ENCODE data around the gene SLC7A6.

The SLC7A6 gene

DNA sequence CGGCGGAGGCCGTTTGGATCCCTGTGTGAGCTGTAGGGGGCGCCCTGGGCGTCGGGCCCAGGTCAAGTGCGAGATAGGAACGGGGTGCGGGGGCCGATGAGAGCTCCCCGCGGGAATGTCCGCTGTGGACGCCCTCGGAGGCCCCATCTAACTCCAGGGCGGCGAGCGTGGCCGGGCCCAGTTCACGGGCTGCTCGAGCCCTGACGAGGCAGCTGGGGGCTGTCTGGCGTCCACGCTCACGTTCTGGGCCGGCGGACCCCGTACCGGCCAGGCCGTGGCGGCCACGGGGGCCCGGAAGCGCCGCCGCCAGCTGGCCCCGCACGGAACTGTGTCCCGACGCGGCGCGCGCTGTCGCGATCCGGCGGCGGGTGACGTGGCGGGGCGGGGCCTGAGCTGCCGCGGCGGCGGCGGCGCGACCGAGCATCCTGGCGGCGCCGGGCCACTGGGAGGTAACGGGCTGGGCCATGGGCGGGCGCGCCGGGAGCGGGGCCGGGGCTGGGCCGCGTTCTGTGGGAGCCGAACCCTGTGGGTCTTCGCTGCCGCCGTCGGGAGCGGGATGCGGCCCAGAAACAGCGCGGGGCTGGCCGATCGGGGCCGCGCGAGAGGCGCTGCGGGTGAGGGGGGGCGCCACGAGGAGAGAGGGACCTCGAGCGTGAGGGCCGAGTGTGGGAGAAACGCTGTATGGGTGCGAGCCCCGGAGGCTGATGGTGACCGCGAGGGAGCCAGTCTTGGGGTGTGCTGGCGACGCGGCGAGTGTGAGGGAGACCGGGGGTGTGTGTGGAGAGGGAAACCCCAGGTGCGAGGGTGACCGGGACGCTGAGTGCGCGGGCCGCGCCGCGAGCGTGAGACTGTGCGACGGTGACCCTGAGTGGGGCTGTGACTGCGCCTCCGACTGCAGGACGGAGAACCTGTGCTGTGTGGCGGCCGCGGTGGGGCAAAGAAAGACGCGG lies at the start of gene SLC7A6:
Gene SLC7A6 (plus strand): TSS at position 399 of the 950 bp plus-strand sequence. CDS start 10,201 bp downstream, outside the sequence.
- peak; percentile 89 for DNase-seq

DNA sequence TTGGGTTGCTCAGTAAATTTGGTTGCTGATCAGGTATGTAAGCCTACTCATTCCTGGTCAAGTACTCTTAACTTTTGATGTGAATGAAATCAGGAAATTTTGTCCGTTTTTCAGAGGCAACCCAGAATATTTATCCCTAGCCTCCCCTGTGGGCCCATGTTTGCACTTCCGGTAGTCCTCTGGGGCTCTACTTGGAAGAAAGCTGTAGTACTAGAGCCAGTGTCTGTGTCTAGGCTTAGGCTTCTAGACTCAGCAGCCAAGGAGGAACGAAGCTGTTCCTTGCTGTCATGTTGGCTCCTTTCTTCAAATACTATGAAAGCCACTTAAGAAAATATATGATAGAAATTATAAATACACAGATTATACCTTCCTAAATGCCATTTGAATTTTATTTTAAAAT lies 49.6 kb upstream of the SLC7A6 start:
- DNase-seq: no peak

DNA sequence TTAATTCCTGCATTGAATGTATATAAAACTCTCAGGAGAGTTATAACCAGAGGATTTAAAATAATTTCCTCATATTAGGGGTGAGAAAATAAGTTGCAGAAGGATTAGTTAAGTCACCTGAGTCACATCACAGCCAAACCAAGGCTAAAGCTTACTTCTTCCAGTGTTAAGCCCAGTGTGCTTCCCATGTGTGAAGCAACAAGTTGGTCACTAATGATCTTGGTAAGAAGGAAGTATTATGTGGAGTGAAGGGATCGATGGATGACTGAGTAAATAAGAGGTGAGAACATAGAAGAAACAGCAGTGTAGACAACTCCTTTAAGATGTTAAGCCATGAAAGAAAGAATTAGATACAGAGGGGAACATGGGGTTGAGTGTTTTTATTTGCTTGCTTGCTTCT lies 49.0 kb upstream of the SLC7A6 start:
- no peak for DNase-seq

DNA sequence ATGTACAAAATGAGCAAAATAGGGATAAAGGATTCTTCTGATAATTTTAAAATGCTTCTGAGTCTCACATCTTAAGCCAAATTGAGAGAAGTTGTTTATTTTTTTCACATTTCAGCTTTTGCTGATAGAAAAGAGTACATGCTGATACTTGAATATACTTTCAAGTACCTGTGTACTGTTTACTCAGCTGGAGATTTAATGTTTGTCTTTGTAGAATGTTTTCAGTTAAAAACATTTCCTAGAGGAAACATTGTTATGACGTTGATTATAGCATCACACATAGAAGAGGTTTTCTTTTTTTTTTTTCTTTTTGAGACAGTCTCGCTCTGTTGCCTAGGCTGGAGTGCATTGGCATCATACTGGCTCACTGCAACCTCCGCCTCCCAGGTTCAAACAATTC lies 48.1 kb upstream of the SLC7A6 start:
- DNase-seq: no peak

DNA sequence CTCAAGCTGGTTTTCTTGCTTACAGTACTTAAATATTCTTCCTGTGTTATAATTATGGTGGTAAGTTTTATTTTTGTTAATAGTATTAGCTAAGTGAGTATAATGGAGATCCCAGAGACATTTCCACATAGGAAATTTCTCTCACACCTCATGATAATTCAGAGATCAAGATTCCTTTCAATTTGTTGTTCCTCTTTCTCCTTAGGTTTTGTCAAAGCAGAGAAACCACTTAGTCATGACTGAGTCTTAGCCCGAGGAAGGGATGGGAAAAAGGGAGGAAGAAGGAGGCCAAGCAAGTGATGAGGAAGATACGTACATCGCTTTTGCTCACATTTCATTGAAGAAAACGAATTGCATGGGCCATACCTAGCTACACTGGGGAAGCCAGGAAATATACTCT lies 46.8 kb upstream of the SLC7A6 start:
- DNase-seq: no peak

DNA sequence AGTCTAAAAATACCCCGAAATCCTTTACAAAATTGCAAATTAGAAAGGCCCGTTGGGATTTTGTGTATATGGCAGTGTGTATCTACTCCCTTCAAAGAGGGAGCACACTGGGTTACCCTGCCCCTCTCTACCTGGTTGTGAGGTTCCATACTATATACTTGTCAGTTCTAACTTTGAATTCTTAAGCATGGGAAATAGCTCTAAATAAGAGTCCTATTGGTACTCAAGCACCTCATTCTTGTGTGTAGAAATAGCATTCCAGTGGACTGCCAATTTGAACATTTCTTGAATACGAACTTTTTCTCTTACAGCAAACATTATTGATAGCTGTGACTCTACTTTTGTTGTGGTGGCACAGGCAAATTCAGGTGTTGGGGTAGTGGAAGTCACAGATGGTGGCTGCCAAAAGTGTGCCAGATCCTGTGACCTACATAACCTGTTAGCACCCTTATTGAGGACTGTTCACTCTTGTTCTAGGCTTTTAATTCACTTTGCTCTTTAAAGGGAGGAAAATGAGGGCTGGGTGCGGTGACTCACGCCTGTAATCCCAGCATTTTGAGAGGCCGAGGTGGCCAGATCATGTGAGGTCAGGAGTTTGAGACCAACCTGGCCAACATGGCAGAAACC lies 44.5 kb upstream of the SLC7A6 start:
- DNase-seq: no peak

DNA sequence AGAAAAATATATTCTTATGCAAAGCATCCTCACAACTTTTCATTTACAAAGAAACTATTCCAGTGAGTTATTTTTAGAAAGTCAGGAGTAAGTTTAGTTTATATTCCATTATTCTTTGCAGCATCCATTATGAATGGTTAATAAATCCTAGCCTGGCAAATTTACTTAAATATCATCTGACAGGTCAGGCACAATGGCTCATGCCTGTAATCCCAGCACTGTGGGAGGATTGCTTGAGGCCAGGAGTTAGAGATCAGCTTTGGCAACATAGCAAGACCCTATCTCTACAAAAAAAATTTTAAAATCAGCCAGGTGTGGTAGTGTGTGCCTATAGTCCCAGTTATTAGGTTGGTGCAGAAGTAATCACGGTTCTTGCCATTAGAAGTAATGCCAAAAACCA lies 41.3 kb upstream of the SLC7A6 start:
- no peak for DNase-seq

DNA sequence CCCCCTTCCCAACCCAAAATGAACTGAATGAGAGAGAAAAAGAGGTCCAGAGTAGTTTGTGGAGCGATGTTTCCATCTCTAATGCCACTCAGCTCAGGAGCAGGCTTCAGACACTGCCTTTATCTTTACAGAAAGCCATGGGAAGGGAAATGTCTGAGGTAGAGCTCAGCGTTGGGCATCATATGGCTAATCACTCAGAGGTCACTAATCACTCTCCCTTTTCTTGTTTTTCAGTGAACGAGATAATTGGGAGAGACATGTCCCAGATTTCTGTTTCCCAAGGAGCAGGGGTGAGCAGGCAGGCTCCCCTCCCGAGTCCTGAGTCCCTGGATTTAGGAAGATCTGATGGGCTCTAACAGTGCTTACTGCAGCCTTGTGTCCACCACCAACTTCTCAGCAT lies 38.2 kb upstream of the SLC7A6 start:
- no peak for DNase-seq

DNA sequence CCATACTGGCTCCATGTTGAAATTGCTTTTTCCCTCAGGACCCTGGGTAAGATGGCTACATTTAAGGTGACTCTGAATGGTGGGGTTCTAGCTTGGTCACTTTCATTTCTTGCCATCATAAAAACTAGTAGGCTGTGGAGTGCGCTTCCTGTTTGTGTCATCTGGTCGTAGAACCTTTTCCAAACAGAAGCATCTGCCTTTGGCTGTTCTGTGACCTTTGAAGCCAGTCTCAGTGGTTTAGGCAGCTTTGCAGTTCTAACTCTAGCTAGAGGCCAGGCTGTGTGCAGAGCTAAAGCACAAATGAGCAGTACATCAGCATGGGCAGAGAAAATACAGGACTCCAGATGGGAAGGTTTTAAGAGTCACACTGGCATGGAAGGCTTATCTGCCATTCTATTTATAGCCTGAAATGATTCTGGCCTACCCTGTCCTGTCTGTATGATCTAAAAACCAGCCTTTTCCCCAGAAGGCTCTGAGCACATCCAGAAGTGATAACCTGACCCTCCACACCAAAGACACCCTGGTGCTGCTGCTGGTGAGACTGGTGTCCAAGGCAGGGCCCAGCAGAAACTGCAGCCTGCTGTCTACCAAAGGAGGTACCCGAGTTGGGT lies 37.0 kb upstream of the SLC7A6 start:
- no peak for DNase-seq

DNA sequence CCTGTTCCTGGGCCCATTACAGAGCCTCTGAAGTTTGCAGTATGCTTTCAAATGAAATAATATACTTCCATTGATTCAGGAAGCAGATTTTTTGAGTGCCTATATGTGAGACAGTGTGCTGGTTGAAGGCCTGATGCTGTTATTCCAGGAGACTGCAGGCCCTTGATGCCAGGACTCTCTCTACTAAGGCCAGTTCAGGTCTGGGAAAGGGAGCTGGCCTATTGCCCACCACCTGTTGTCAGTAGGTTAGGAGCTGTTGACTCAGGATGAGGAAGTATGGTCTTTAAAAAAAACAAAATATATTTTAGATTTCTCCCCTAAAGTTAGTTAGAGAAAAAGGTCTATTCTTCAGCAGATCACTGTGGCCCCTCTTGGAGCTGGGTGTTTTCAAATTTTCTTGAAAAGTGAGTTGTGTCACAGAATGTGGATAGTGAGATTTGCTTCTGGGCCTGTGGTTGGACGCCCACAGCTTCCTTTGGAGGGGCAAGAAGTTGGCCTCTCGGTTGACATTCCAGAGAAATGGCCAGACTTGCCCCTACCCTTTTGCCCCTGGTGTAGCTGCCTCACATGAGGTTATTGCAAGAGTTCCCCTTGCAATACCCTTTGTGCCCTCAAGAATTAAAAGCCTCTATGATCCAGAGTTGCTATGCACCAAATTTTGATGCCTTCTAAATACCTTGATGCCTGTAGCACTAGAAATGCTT lies 36.3 kb upstream of the SLC7A6 start:
- DNase-seq: no peak

DNA sequence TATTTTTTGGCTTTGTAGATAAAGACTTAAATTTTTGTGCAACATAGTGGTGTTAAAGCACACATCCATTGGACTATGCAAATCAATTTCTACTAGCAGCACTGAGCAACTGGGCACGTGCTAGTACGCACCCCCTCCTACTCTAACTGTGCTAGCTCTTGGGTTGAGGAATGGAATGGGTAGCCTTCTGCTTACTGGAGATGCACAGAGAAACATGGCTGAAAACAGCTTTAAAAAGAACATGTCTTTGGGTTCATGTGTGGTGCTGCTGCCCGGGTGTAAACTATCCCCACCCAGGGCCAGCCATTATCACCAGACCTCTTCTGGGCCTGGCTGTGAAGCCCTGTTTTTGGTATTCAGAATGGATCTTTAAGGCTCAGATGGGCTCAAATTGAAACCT lies 35.7 kb upstream of the SLC7A6 start:
- DNase-seq: no peak

DNA sequence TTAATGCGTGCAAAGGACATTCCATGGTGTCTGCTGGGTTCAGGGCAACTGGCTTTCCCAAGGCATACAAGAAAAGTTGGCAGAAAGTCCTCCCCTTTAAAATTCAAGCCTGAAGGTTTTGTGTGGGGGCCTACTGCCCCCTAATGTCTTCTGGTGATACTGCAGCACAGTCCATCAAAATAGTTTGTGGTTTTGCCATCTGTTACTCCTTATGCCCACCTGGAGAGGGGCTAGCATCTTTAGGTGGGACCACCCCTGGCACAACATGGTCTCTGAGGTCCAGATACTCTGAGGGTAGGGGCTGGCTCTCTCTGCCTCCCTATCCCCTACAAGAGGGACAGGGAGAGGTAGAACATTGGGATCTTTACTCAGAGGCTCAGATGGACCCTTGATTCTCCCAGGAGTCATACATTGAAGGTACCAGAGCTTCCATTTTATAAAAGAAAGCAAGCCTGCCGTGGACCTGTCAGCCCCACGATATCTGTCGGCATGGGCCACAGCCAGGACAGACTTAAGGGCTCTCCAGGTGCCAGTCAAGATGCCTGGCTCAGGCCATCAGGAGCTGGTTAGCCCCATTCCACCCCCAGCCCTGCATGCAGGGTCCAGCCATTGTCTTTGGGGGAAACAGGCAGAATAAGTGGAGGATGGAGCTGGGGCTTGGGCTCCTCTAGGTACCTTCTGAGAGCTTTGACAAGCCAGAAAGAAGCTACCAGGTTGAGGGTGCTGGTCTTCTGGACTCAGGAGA lies 34.7 kb upstream of the SLC7A6 start:
- DNase-seq: peak; percentile 61

DNA sequence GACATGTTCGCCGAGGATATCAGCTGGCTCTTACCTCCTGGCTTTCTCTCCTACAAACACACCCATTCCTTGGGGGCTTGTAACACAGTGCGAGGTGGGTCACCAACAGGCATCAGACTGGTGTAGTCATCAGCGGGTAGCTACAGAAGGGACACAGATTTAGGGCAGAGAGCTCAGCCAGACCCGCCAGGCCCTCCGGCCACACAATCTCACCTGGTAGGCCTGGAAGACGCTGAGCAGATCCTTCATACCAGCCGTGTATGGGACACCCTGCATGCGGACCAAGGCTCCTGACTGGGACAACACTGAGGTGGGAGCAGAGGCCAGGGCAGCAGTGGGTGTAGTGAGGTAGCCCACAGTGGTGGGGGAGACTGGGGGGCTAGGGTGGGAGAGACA lies 34.2 kb upstream of the SLC7A6 start:
- DNase-seq: no peak

DNA sequence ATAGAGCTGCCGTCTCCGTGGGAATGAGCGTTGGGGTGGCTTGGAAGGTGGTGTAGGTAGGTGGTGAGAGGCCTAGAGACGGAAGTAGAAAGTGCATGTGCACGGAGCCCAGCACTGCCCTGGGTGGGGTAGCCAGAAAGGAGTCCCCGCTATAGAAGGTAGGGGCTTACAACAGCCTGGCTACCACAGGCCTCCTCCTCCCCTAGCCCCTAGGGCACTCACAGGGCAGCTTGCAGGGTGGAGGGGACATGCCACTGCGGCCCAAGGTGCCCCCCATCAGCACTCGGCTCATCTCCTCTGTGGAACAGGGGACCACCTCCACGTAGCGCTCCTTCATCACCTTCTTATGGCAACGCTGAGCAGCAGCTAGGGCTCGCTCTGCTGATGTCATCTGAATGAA lies 33.4 kb upstream of the SLC7A6 start:
- DNase-seq: peak; percentile 10

DNA sequence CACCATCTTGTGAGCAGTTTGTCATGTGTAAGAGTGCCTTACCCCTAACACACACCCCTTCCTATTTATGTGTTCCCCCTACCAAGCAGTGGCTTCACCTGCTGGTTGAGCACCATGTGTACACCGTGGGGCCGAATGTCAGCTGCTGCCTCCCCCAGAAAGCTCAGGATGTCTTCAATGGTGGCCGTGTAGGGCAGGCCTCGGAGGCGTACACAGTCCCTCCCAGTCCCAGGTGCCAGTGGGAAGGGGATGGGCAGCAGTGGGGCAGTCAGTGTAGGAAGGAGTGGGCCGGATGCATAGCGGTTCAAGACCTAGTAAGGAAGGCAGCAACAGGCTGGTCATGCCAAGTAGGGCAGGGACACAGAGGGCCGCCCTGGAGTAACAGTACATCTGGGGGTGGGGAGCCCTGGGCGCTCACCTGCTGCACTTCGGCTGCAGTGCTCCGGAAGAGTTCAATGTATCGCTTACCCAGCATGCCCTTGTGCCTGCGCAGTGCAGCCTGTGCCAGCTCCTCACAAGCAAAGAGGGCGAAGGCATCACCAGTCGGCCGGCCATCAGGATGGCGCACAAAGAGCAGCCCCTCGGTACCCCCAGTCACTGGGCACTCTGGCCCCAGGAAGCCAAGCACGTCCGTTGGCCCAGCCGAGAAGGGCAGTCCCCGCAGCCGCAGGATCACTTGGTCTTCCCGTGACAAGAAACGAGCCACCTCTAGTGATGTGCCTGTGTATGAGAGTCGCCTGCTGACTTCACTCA lies 32.8 kb upstream of the SLC7A6 start:
- no peak for DNase-seq

DNA sequence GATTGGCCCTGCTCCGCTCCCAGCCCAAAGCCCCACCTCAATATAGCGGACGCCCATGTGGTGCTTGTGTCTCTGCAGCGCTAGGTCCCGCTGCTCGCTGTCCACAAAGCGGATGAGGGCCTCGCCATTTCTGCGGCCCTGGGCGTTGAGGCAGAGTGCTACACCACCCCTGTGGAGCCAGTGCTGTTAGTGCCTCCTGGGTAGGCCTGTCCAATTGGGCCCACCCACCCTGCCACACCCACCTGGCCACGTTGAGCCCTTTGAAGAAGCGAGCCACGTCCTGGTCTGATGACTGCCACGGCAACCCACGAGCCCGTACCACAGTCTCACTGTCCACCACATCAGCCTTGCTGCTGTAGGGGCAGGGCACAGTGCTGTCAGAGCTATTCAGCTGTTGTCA lies 32.0 kb upstream of the SLC7A6 start:
- peak; percentile 22 for DNase-seq

DNA sequence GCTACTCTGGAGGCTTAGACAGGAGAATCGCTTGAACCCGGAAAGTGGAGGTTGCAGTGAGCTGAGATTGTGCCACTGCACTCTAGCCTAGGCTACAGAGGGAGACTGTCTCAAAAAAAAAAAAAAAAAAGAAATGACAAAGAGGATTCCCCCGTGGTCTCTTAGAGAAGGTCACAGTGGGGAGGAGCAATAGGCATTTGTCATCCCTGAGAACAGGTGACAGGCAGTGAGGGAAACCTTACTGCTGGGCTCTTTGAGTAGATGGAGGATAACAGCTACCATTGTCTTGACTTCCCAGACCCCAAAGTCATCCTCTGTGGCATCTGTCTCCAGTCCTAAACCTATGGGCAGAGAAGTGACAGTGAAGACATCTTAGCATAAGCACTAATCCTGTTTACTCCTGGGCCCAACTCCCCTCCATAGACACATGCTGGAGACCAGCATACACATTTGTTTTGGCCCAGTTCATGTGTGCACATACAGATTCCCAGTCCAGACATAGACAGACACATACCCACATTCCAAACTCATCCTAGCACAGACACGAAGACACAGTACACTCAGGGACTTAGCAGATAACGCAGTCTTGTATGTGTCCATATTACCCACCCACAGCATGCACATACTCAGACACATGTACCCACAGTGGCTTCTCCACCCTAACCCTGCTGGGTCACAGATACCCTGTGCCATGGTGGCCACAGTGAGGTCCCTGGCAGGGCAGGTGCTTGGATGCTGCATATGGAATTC lies 31.1 kb upstream of the SLC7A6 start:
- peak; percentile 17 for DNase-seq

DNA sequence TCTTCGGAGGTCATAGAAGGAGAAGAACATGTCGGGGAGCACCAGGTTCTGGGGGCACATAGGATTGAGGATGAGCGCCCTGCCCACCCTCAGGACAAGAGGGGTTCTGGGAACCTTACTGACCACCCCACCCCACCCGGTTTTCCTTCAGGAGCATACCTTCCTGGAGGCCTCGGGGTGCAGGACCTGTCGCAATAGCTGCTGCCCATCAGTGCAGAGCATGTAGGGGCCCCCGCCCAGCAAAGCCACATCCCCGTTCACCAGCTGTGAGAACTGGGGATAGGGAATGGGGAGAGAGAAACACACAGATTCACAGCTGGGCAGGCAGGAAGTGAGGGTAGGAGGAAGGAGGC lies 30.5 kb upstream of the SLC7A6 start:
- DNase-seq: no peak

DNA sequence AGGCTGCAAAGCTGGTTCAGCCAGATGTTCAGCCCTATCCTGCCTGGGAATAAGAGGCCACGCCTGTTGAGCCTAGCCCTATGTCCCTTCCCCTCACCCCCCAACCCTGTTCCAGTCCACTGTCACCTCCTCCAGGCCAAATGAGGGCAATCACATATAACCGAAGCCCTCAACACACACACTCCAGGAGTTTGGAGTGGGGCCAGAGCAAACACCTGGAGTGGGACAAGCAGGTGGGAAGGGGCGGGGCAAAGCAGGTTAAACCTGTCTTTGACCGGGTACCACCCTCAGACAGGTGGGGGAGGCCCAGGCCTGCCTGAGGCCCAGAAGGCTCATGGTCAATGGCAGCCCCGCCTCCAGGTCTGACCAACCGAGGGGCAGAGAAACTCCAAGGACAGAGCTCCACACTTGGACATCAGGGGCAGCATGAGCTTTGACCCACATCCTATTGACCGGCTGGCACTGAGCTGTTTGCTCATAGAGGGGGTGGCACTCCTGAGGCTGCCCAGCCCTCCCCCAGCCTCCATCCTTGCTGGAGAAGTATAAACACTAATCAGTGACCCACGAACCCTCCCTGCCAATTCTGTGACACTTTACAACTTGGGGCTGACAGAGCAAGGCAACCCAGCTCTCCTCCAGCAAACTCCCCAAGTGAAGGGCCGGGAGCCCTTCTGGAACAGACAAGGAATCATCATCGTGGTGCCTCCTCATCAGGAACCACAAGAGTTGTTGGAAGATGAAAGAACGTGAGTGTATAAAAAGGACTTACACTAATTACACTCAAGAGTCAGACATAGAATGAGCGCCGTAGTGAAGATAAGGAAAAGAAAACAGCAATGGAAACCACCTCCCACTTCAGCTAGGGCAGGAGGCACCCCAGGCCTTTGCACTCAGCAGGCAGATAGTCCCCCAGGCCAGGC lies 29.9 kb upstream of the SLC7A6 start:
- DNase-seq: no peak

Measured in activated T-cell treated with anti-CD3 and anti-CD28 coated beads, Interleukin-2, amount 50 U/mL, for 1 hour (primary cell).